GM19023 (cell line): Measurements from ENCODE around the gene CCDC33.

Experiments used
- ATAC-seq: cut with Tn5 transposase; IDR thresholded peaks from one replicate; pipeline ENCODE4 v1.9.1; 2021; ENCODE audit warnings: mild to moderate bottlenecking, moderate library complexity; ENCODE audit not compliant: unreplicated experiment

Gene CCDC33

DNA sequence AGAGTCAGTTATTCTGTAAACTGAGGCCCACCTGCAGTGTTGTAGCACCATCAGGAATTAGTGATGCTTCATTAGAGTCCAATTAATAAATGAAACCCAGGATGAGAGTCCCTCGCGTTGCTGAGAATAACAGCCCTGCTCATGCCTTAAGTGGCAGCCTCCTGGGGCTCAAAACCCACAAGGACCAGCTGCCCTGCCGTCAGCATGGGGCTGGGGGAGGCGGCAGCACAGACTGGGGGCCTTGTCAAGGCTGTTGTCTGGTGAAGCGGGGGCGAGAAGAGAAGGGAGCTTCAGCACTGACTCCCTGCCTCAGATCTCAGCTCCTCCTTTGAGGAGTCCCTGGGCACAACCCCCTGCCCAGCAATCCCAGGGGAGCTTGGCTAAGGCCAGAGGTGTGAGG lies 21.0 kb downstream of the CCDC33 start:
- no peak for ATAC-seq

DNA sequence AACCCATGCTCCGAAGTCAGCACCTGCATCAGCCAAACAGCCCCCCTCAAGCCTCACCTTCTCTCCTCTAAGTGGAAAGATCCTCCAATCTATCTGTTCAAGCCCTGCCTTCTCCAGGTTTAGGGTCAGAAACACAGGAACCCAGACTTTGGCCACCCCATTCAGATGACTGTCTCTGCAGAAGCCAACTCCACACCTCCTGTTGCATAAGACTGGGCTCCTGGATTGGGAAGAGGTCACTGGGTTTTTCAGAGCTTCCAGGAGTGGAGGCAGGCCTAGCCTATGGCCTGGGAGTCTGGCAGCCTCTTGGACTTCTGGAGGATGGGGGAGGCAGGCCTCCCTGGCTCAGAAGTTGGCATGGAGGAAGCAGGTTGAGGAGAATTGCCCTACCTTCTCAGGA lies 21.5 kb downstream of the CCDC33 start:
- no peak for ATAC-seq

DNA sequence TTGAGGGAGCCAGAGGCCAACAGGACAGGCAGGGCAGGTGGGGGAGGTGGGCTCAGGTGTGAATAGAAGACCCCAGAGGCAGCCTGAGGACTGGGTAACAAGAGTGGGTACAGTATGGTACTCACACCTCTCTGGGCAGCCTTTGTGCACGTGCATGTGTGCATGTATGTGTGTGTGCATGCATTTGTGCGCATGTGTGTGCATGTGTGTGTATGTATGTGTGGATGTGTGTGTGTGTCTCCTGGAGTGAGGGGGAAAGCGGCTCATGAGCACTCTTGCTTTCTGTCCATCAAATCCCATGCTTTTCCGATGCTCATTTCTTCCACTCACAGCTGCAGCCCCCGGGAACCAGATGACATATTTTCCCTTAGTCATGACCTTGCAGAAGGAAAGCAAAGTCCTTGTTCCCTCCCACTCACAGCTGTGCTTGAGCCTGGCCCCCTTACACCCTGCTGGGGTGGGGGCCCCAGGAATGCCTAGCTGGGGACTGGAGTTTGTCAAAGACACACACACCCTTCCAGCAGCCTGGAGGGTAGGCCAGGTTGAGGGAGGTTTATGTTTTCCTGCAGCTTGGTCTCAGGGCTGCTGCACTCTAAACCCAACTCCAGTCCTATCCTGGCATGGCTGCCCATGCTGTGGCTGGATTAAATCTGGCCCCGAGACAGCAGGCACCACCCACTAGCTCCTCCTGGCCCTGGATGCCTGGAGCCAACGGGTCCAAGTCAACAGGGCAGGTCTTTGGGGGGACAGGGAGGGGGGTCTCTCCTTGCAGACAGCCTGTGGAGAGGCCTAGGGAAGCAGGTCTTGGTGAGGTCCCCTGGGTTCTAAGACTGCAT lies 22.5 kb downstream of the CCDC33 start:
- ATAC-seq: no peak

DNA sequence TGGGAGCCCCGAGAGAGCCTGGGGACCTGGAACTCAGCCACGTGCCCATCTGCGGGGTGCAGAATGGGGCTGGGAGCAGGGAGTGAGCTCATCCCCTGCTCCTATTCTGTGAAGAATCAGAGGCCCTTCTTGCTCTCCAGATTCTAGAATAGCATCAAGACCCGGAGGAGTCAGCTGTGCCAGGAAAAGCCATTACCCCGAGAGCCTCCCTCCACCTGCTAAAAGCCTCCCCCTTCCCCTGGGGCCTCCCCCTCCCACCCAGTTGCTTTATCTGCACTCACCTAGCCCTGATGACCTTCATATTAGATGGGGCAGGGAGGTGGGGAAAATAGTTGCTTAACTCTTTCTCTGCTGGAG lies 23.1 kb downstream of the CCDC33 start:
- ATAC-seq: no peak

DNA sequence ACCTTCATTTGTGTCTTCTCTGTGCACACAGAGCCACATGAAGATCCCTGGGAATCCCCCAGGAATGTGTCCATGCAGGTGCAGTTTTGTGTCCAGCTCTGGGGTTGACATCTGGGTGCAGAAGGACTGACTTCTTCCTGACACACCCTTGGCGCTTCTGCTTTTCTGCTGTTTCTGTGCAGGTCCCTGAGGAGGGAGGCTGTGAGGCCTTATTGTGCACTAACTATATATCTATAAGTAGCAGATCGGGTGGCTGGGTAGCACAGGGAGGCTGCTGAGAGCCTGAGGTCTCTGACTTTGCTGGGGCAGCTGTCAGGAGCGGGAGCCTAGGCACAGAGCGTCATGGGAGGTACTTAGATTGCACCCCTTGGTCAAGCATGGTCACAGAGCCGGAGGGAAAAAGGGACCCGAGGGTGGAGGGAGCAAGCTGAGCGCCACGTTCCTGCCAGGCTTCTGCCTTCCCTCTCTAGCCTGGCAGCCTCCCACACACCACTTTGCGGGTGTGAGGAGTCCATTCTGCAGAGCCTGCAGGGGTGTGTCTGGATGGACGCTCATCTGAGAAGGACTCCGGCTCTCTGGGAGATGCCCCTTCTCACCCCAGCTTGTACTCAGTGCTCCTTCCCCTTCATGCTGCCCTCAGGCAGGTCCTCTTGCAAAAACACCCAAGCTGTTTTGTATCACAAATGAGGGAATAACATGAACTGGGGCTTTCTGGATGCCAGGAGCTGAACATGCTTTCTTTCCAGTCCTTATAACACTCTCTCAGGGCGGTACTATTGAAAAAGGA lies 23.9 kb downstream of the CCDC33 start:
- ATAC-seq: no peak

DNA sequence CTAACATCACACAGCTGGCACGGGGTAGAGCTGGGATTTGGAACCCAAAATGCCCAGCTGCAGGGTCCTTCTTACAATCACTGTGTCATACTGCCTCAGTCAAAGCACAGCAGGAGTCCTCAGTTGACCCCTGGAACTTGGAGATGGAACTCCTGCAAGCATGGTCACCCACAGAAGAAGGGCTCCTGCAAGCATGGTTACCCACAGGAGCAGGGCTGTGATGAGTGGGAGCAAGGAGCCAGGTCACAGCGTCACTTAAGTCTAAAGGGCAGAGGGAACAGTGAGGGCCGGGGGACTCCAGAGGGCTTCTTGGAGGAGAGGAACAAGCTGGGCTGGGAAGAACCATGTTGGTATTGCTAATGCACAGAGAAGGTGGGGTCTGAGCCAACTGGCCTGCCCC lies 24.9 kb downstream of the CCDC33 start:
- no peak for ATAC-seq

DNA sequence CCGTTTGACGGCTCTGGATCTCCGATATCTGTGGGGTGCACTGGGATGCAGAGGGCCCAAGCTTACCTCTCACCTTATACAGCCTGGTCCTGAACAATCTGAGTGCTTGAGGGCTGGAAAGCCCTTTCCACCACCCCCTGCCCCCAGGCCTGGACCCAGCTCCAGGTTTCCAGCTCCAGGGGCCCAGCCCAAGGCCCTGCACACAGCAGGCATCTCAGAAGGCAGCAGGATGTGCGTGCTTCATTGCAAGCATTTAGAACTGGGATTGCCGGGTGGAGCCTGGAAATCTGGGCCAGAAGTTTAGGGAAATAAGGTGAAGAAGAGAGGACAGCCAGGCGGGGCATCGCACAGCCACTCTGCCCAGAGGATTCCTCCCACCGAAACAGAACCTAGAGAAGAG lies 25.6 kb downstream of the CCDC33 start:
- no peak for ATAC-seq

DNA sequence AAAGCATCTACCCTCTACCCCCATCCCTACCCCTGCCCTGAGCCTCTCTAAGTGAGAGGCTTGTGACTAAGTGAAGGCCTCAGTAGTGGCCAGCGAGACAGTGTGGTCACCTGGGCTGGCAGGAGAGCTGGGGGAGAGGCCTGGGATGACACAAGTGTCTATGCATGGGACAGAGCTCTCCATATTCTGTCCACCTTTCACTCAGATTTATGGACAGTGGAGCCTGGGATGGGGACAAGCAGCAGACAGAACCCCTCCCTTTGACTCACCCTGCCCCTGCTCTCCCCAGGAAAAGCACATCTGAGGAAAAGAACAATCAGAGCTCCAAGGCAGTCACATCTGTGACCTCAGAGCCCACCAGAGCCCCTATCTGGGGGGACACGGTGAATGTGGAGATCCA lies 26.0 kb downstream of the CCDC33 start:
- no peak for ATAC-seq

DNA sequence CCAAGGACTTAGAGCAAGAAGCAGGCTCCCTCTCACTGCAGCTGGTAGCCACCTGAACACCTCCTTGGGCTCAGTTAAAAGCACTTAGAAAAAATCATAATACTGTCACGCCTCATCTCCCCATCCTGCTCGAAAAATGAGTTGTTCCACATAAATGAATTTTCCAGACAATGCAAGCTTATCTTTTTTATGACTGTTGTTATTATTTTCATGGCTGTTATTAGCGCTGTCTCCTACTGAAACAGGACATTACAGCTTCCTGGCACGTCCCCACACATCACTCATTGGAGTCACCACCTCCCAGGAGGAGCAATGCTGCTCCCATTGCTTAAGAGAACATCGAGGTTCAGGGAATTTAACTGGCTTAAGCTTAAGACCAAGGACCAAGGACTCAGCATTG lies 26.5 kb downstream of the CCDC33 start:
- no peak for ATAC-seq

DNA sequence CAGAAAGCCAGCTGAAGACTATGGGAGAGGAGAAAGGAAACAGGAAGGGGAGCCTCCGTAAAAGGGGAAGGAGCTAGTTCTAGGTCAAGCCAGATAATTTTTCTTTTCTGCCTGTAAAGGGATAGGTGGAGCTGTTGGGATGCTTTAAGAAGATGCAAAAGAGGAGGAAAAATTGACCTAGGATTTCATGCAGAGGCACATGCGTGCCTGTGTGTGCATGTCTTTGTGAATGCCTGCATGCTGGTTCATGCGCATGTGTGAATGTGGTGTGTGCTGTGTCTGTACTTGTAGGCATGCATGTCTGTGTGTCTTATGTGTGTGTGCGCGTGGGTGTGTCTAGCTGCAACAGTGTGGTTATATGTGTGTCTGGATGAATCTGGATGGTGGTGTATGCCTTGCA lies 27.3 kb downstream of the CCDC33 start:
- ATAC-seq: no peak

DNA sequence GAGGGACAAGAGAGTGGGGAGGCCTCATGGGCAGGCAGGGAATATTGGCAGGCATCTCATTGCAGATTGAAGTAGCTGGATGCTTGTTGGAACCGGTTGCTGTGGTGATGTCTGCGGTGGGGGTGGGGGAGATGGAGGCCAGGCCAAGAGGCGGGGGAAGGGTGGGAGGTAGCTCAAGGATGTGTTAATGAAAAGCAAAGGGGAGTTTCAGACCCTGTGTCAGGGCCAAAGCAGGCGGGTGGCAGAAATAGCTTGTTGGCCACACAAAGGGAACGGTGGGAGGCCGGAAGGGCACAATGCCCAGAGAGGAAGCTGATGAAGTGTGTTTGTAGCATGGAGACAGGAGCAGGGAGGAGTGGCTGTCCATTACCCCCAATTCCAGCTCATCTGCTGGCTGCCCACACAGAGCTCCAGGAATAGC lies 28.0 kb downstream of the CCDC33 start:
- ATAC-seq: no peak

DNA sequence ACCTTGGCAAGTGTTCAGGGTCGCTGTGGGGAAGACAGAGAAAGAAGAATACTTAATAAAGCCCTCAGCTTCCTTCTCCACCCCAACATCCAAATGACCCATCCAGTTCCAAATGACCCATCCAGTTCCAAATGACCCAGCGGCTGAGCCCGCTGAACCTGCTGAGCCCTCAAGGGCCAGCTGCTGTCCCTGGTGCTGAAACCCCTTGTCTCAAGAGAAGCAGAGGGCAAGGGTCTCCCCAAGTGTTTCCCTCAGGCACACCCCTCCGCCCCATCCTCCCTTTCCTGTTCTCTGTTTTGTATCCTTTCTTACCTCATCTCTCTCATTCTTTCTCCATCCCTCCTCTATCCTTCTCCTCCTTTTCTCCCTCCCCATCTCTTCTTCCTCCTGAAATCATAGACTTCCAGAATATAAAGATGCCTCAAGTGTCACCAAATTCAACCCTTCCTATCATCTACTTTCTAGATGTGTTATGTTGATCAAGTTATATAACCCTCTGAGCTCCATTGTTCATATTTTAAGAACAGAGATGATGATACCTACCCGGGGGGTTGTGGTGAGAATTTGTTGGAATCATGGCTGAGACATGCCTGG lies 29.0 kb downstream of the CCDC33 start:
- no peak for ATAC-seq

DNA sequence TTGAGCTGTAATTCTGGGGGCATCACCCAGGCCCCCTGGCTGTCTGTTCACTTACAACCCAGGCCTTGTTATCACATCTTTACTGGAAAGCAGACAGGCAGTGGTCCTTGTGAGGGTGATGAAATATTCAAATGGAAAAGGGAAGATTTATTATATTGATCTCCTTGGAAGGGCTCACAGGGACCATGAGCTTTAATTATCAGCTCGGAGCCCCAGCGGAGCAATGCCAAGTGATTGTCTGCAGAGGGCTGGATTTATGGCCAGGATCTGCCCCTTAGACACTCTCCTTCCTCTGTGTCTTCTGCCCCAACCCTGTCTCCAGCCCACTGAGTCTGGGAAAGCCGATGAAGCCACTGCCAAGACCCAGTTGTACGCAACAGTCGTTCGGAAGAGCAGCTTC lies 31.9 kb downstream of the CCDC33 start:
- ATAC-seq: no peak

DNA sequence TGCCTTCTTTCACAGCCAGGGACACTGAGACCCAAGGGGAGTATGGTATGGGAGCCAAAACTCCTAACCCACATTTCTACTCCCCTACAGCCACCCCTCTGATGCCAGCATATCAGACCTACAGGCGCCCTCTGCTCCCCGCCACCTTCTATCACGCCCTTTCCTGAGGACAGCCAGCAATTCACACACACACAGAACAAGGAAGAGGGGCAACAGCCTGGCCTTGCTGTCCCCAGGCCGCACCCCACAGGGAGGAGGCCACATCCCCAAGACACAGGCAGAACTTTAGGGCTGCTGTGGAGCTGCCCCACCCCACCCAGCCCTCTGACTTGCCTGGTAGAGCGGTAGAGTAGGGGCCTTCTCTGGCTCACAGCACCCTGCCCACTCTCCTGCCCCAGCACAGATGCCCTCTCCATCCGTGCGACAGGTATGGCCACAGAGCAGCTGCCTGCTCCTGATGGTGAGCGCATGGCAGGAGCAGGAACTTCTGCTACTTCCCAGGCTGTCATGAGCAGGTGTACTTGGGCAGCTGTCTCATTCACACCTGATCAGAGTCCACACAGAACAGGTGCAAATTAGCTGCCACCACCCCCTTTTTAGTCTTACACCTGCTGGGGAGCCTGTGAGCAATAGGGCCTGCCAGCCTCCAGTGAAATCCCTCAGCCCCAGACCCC lies 33.4 kb downstream of the CCDC33 start:
- ATAC-seq: no peak

DNA sequence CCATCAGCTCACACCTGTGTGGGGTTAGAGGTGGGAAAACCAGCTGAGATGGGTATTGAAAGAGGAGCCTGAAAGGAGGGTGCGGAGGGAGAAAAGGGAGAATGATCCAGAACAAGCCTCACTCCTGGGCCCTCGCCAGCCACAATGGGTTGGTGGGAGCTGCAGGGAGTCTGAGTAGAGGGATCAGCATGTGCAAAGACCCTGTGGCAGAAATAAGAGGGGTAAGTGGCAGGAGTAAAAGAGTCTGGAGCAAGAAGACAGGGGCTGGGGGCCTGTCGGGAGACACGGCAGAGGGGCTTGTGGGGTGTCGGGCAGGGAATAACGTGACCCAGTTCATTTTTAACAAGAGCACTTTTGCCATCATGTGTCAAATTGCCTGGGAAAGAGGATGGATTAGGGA lies 34.0 kb downstream of the CCDC33 start:
- no peak for ATAC-seq

DNA sequence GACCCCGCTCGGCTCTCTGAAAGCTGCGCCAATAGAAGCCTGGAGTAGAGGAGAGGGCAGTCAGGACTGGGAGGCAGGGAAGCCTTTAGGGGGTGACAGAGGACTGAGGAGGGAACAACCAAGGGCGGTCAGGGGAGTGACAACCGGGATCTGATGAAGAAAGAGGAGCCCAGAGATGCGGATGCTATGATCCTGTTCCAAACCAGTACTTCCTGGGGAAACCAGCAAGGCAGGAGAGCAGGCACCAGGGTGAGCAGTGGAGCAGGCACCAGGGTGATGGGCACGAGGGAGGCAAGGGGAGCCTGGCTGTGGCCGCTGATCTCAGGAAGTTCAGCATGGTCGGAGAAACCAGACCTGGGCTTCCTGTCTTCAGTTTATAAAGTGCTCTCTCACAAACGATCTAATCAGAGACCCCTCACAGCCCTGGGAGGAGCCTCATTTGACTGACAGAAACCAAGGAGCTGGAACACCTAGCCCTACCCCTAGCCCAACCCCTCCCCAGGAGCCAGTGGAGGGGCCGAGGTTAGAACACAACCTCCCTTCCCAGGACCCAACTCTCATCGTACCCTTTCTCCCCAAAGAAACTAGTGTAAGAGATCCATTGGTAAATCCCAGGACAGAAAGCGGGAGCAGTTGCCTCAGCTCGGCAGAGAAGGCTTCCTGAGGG lies 34.9 kb downstream of the CCDC33 start:
- no peak for ATAC-seq

DNA sequence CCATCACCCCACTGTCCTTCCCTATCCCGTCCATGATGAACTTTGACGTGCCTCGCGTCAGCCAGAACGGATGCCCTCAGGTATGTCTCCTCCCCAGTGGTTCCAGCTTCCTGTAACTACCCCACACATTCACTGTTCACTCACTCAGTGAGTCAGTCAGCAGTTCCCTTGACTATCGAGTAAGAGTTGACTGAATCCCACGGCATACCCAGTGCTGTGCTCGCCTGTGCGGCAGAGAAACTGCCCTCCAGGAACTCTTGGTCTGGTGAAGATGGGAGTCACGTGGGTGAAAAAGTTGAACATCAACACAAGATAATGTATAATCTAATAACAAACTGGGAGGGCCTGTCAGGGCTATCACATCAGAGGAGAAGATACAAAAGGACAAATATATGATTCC lies 36.7 kb downstream of the CCDC33 start:
- ATAC-seq: no peak

DNA sequence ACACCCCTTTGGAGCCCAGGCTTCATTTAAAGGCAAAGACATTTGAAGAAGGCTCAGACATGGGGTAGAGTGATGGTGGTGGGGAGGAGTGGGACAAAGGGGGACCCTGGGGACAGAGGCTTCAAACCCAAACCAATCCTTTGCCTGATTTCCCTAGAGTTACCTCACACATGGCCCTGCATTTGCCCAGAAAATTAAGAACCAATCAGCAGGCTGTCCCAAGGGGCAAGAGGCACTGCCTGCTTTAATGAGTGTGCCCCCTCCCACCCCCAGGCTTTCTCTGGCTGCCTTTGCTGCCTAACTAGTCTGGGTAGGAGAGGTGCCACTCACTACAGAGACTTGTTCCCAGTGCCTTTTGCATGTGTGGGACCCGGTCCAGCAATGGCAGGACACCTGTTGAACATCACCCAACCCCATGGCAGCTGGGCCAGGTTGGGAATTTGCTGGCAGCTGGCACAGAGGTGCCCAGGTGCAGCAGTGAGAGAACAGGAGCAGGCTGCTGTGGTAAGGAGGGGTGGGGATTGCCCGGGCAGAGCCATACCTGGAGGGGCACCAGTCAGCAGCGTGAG lies 38.4 kb downstream of the CCDC33 start:
- ATAC-seq: no peak

DNA sequence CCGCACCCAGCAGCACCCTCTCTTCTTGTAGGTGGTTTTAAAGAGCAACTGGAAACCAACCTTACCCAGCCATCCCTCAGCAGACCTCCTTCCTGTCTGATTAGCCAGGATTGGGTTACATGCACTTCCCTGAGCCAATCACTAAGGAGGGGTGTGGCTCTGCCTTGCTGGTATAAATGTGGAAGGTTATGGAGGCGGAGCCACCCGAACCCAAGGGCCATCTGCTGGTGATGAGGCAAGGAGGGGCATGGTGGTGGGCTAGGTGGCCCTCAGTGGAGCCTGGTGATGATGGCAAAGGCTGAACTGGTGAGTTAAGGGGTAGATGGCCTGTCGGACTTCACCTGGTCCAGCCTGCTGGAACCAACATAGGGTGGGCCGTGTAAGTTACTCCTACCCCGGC lies 39.8 kb downstream of the CCDC33 start:
- no peak for ATAC-seq

DNA sequence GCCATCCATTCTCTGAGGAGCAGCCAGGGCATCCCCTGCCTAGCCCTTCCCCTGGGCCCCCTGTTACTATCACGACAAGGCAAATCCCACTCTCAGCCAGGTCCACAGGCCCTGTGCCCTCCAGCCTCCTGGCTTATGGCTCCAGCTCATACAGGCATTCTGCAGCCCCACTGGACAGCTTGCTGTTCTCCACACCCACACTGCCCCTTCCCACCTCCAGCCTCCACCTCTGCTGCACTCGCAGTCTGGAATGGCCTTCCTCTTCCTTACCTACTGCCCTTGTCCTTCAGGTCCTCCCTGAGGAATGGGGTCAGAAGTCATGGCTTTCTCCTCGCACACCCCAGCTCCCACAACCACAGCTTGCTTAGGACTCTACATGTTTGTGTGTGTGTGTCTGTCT lies 40.4 kb downstream of the CCDC33 start:
- ATAC-seq: no peak
